ENCODE data around the gene TEK. TPM values are rescaled to one million over a fixed set of nuclear protein-coding genes. Genes with fewer than 3 reads are reported as not detected.
A peak's percentile ranks its signal among the peaks of the same experiment; 100 is the strongest.

TEK gene
- total RNA-seq, 1 experiment from 2014 or later, result not detected

DNA sequence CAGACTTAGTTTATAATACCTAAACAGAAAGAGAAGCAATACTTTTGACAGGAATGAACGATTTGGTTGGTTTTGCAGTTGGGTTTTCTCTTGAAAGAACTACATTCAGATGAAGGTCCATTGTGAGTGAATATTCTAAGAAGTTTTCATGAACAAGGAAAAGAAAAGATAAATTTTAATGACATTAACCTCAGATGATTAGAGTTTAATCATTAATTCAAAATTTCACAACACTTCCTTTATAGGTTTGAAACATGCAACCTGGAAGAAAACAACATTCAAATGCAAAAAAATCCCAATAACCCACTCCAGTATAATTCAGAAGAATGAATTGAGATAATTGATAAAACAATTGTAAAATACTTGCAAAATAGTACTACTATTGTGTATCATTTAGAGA is 164.2 kb downstream of the TEK start:
- no peak for DNase-seq
- no peaks in the 10 kb centered on the region for H3K4me1 Mint-ChIP-seq (ENCODE audit: low read depth, unreplicated experiment)
- H3K27ac Mint-ChIP-seq (ENCODE audit: unreplicated experiment), result no peak overlapping the region
- BruUV-seq (replicated peaks), result no TSS peak
- intact Hi-C loops (cut with micrococcal nuclease; ENCODE audit: unreplicated experiment), result loop anchor here (10.0 kb wide), 1 partner anchor 272 kb away; no protein-coding TSS in a partner anchor
- no peaks in the 10 kb centered on the region for H3K9me3 Mint-ChIP-seq (ENCODE audit: low read depth, unreplicated experiment)
- TF ChIP-seq CTCF (IDR thresholded peaks at IDR 0.05; ENCODE audit: unreplicated experiment), result no peak
- no peaks in the 10 kb centered on the region for H3K36me3 Mint-ChIP-seq (ENCODE audit: insufficient read depth, unreplicated experiment)
- CTCF ChIA-PET, result interaction anchor here (0.7 kb wide), 1 partner anchor 530 kb away, joined by 8 read pairs; no protein-coding TSS in a partner anchor
- H3K27me3 Mint-ChIP-seq (ENCODE audit: unreplicated experiment), result no peaks in the 10 kb centered on the region
- no peak overlapping the region for H3K4me3 Mint-ChIP-seq (ENCODE audit: low read depth, unreplicated experiment)

DNA sequence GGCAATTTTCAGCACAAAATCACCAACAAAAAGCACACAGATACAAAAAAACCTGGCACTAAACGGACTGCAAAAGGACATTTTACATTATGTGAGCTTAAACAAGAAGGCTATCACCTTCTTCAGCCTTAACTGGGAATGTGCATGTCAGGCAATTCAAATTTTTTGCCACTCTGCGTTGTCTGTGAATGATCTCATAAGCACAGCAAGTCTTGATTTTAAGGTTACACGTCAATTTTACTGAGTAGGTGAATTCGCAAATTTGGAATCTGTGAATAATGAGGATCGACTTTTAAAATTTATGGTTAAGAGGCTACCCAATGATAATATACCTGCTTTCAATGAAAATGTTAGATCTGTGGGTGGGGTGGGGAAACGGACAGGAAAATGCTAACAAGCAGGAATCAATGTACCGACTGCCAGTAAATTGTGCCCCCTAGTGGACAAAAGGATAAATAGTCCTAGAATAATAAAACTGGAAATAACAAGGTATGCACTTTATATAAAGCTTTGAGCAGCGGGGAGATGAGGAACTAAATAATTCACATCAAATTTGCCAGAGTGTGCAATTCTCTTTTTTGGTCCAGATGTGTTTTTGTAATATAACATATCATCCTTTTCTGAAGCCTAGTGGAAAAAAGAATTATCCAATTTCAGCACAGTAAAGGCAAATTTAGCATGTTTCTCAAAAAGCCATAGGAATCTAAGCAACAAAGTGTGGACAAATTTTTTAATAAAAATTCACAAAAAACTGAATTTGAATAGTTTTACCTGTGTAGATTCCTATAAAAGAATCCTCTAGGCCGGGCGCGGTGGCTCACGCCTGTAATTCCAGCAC is 167.4 kb downstream of the TEK start:
- no peaks in the 10 kb centered on the region for H3K36me3 Mint-ChIP-seq (ENCODE audit: insufficient read depth, unreplicated experiment)
- no peak for TF ChIP-seq CTCF (IDR thresholded peaks at IDR 0.05; ENCODE audit: unreplicated experiment)
- no TSS peak for BruUV-seq (replicated peaks)
- no peak overlapping the region for H3K27ac Mint-ChIP-seq (ENCODE audit: unreplicated experiment)
- peak; percentile 5 for DNase-seq
- CTCF ChIA-PET, result interaction anchor here (0.6 kb wide), 1 partner anchor 28 kb away, joined by 5 read pairs; no protein-coding TSS in a partner anchor
- no peaks in the 10 kb centered on the region for H3K4me1 Mint-ChIP-seq (ENCODE audit: low read depth, unreplicated experiment)
- H3K4me3 Mint-ChIP-seq (ENCODE audit: low read depth, unreplicated experiment), result no peak overlapping the region
- intact Hi-C loops (cut with micrococcal nuclease; ENCODE audit: unreplicated experiment), result loop anchor here (1.0 to 10.0 kb wide), 4 partner anchors 28 to 329 kb away; partner anchors contain the start of gene PLAA
- no peaks in the 10 kb centered on the region for H3K9me3 Mint-ChIP-seq (ENCODE audit: low read depth, unreplicated experiment)
- peaks cover 6% of the 10 kb centered on the region for H3K27me3 Mint-ChIP-seq (ENCODE audit: unreplicated experiment)

DNA sequence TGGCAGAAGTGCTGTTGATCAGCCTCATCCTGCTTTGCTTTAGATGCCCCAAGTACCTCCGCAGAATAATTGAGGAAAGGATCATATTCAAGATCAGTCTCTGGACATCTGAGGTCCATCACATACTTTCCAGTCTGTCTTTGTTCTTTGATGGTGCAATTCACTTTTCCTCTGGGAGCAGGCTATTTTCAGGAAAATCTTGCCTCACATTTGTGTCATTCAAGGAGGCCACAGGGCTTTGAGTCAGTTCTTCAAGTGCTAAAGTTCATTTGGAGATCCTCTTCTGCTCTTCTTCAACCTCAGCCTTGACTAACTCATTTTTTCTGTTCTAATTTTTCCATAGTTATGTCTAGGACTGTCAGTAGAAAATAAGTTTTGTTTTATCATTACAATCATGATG is 169.3 kb downstream of the TEK start:
- H3K27me3 Mint-ChIP-seq (ENCODE audit: unreplicated experiment), result peaks cover 13% of the 10 kb centered on the region
- no peak overlapping the region for H3K27ac Mint-ChIP-seq (ENCODE audit: unreplicated experiment)
- no peaks in the 10 kb centered on the region for H3K36me3 Mint-ChIP-seq (ENCODE audit: insufficient read depth, unreplicated experiment)
- intact Hi-C loops (cut with micrococcal nuclease; ENCODE audit: unreplicated experiment), result loop anchor here (5.0 to 10.0 kb wide), 2 partner anchors 266 to 331 kb away; partner anchors contain the start of gene PLAA
- CTCF ChIA-PET, result no interaction called here
- no peak for DNase-seq
- TF ChIP-seq CTCF (IDR thresholded peaks at IDR 0.05; ENCODE audit: unreplicated experiment), result no peak
- BruUV-seq (replicated peaks), result no TSS peak
- no peaks in the 10 kb centered on the region for H3K9me3 Mint-ChIP-seq (ENCODE audit: low read depth, unreplicated experiment)
- H3K4me1 Mint-ChIP-seq (ENCODE audit: low read depth, unreplicated experiment), result no peaks in the 10 kb centered on the region
- no peak overlapping the region for H3K4me3 Mint-ChIP-seq (ENCODE audit: low read depth, unreplicated experiment)

- Mint-ChIP-seq H3K4me3 (ENCODE audit: low read depth, unreplicated experiment) (no peak overlapping the region), H3K27ac (ENCODE audit: unreplicated experiment) (no peak overlapping the region), H3K36me3 (ENCODE audit: insufficient read depth, unreplicated experiment) (no peaks in the 10 kb centered on the region), H3K27me3 (ENCODE audit: unreplicated experiment) (peaks cover 13% of the 10 kb centered on the region), H3K9me3 (ENCODE audit: low read depth, unreplicated experiment) (no peaks in the 10 kb centered on the region), H3K4me1 (ENCODE audit: low read depth, unreplicated experiment) (no peaks in the 10 kb centered on the region)
- CTCF ChIA-PET, result no interaction called here
- DNase-seq, result no peak
- intact Hi-C loops (cut with micrococcal nuclease; ENCODE audit: unreplicated experiment), result loop anchor here (5.0 to 10.0 kb wide), 2 partner anchors 265 to 332 kb away; partner anchors contain the start of gene PLAA
- no TSS peak for BruUV-seq (replicated peaks)
- no peak for TF ChIP-seq CTCF (IDR thresholded peaks at IDR 0.05; ENCODE audit: unreplicated experiment)
Observed at GRCh38 chr9:27279611-27280010, 170.6 kb downstream of the TEK start.

Other genes with a start within 250 kb of the TEK start
- gene CAAP1, start 216.4 kb upstream of the TEK start, total RNA-seq (2022), result 12.5 and 14.9 TPM in 2 replicates
- gene PLAA, start 162.0 kb upstream of the TEK start, total RNA-seq (2022), result 27.9 and 28.1 TPM in 2 replicates
- 7.3 and 7.5 TPM in 2 replicates for gene IFT74, start 152.8 kb upstream of the TEK start, total RNA-seq (2022)
- gene LRRC19, start 103.6 kb upstream of the TEK start, total RNA-seq (2022), result 0.21 and 1.1 TPM in 2 replicates
- not detected in 2 replicates for gene EQTN, start 187.9 kb downstream of the TEK start, total RNA-seq (2022)

All from Calu3 (cell line).